ENCODE data around the gene RPL10A. TPM values are rescaled to one million over a fixed set of nuclear protein-coding genes. Genes with fewer than 3 reads are reported as not detected.

RPL10A gene
- total and polyA plus RNA-seq, 10 donors = 962 to 3,148 (median 1,054) TPM

DNA sequence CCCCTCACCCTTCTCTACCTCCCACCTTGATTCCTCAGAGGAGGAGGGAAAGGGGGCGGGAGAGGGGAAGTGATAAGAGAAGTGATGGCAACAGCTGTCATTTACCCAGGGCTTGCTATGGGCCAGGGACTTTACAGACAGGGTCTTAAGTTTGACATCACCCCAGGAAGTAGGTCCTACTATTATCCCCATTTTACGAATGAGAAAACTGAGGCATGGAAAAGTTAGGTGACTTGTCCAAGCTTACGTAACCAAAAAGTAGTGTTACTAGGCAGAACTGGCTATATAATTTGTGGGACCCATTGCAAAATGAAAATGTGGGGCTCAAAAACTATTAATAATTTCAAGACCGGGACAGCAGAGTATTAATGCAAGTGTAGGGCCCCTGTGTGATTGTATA, 26.6 kb upstream of the RPL10A start:
- Histone ChIP-seq H3K27ac (no peak overlapping the region), H3K27me3 (replicated peaks in 1 of 7) (no peaks in the 10 kb centered on the region), H3K36me3 (no peaks in the 10 kb centered on the region), H3K9me3 (no peaks in the 10 kb centered on the region), H3K4me1 (peaks cover 0 to 3% (median 0%) of the 10 kb centered on the region in 6 donors), H3K4me3 (no peak overlapping the region)
- 79 to 93% (median 92%) methylated on average over 4 of the region's 4 CpGs for whole genome bisulfite sequencing, 5 donors
- intact Hi-C loops (cut with DNase I; ENCODE audit: low total_unique reads) = no loop called here
- DNase-seq = no peak
- TF ChIP-seq, protein P1, sequence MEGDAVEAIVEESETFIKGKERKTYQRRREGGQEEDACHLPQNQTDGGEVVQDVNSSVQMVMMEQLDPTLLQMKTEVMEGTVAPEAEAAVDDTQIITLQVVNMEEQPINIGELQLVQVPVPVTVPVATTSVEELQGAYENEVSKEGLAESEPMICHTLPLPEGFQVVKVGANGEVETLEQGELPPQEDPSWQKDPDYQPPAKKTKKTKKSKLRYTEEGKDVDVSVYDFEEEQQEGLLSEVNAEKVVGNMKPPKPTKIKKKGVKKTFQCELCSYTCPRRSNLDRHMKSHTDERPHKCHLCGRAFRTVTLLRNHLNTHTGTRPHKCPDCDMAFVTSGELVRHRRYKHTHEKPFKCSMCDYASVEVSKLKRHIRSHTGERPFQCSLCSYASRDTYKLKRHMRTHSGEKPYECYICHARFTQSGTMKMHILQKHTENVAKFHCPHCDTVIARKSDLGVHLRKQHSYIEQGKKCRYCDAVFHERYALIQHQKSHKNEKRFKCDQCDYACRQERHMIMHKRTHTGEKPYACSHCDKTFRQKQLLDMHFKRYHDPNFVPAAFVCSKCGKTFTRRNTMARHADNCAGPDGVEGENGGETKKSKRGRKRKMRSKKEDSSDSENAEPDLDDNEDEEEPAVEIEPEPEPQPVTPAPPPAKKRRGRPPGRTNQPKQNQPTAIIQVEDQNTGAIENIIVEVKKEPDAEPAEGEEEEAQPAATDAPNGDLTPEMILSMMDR (IDR thresholded peaks at IDR 0.05 in 8 of 11, conservative IDR thresholded peaks at IDR 0.05 in 3 of 11) = no peak
- TF ChIP-seq POLR2AphosphoS5 (IDR thresholded peaks at IDR 0.05) (no peak), POLR2A (IDR thresholded peaks at IDR 0.05) (no peak)

DNA sequence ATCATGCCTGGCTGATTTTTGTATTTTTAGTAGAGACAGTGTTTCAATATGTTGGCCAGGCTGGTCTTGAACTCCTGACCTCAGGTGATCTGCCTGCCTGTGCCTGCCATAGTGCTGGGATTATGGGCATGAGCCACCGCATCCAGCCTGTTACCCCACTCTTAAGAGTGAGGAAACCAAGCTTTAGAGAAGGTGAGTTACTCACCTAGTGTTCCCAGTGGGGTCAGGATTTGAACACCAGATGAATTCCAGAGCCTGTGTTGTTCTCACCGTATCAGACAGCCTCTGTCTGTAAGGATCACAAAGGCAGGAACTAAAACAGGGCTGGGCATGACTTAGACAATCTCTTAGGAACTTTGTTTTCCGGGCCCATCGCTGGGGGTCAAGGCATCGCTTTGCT, 25.5 kb upstream of the RPL10A start:
- TF ChIP-seq, protein P1 (IDR thresholded peaks at IDR 0.05 in 8 of 11, conservative IDR thresholded peaks at IDR 0.05 in 3 of 11) = no peak
- TF ChIP-seq POLR2A (IDR thresholded peaks at IDR 0.05) = no peak
- no peak for TF ChIP-seq POLR2AphosphoS5 (IDR thresholded peaks at IDR 0.05)
- Histone ChIP-seq H3K4me1 (peaks cover 0 to 3% (median 0%) of the 10 kb centered on the region in 6 donors), H3K27me3 (replicated peaks in 1 of 7) (no peaks in the 10 kb centered on the region), H3K9me3 (no peaks in the 10 kb centered on the region), H3K4me3 (no peak overlapping the region), H3K36me3 (no peaks in the 10 kb centered on the region), H3K27ac (no peak overlapping the region)
- intact Hi-C loops (cut with DNase I; ENCODE audit: low total_unique reads) = no loop called here
- 75 to 92% (median 84%) methylated on average over 5 of the region's 5 CpGs for WGBS, 5 donors
- no peak for DNase-seq

DNA sequence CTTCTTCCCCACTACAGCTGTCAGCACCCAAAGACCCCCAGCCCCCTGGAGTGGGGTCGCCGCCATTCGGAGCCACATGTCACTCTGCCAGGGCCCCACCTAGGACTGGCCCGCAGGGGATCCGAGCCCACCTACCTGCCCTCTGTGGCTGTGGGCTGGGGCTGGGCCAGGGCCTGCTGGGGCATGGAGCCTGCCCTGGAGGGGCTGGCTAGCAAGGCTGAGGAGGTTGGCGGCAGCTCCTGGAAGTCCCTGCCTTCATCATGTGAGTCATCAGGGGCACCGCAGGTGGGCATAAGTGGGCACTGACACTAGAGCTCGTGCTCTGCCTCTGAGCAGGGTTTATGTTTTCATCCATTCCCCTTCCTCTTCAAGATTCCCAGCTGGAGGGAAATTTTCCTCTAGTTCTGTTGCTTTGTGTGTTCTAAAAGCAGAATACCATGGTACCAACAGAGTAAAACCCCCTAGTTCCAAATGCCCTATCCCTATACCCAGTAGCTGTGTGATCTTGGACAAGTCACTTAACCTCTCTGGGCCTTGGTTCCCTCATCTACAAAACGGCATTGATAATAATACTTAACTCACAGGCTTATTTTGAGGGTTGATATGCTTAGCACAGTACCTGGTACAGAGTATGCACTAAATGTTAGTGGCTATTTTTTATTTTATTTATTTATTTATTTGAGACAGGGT, 24.7 kb upstream of the RPL10A start:
- Histone ChIP-seq H3K27me3 (replicated peaks in 1 of 7) (no peaks in the 10 kb centered on the region), H3K4me1 (peaks cover 0 to 3% (median 0%) of the 10 kb centered on the region in 6 donors), H3K4me3 (no peak overlapping the region), H3K9me3 (no peaks in the 10 kb centered on the region), H3K27ac (no peak overlapping the region), H3K36me3 (no peaks in the 10 kb centered on the region)
- intact Hi-C loops (cut with DNase I; ENCODE audit: low total_unique reads) = no loop called here
- WGBS, 5 donors = 81 to 96% (median 92%) methylated on average over 5 to 9 of the region's 9 CpGs
- DNase-seq = no peak
- TF ChIP-seq POLR2AphosphoS5 (IDR thresholded peaks at IDR 0.05) = no peak
- TF ChIP-seq, protein P1 (IDR thresholded peaks at IDR 0.05 in 8 of 11, conservative IDR thresholded peaks at IDR 0.05 in 3 of 11) = no peak
- no peak for TF ChIP-seq POLR2A (IDR thresholded peaks at IDR 0.05)

DNA sequence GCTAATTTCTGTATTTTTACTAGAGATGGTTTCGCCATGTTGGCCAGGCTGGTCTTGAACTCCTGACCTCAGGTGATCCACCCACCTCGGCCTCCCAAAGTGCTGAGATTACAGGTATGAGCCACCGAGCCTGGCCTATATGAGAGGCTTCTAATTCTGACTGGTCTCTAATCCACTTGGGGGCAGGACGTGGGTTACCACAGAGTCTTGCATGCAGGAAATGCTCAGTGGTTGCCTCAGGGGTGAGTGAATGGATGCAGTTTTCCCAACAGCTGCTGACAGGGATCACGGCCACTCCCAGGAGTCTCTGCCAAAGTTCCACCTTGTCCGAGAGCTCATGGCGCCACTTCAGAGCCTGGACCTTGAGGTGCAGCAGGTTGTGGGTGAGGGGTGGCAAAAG, 22.5 kb upstream of the RPL10A start:
- WGBS, 5 donors = 58 to 77% (median 62%) methylated on average over 7 of the region's 7 CpGs
- H3K9me3 ChIP-seq = no peaks in the 10 kb centered on the region
- intact Hi-C loops (cut with DNase I; ENCODE audit: low total_unique reads) = no loop called here

More for the DNA sequence above, 22.5 kb upstream of the RPL10A start:
- DNase-seq = no peak
- Histone ChIP-seq H3K4me3 (no peak overlapping the region), H3K27me3 (replicated peaks in 1 of 7) (no peaks in the 10 kb centered on the region), H3K27ac (no peak overlapping the region), H3K36me3 (no peaks in the 10 kb centered on the region), H3K4me1 (peaks cover 0 to 15% (median 7%) of the 10 kb centered on the region in 6 donors)
- TF ChIP-seq, protein P1 (IDR thresholded peaks at IDR 0.05 in 8 of 11, conservative IDR thresholded peaks at IDR 0.05 in 3 of 11) = no peak
- TF ChIP-seq POLR2A (IDR thresholded peaks at IDR 0.05) (no peak), POLR2AphosphoS5 (IDR thresholded peaks at IDR 0.05) (no peak)

Data from spleen (tissue), 11 donors.